GM10266 (cell line): ENCODE results near the gene NXPE4.
"Not testable (repeated sequence)": the region's sequence is repeated elsewhere in the genome, so short reads cannot be mapped to it uniquely, and the experiment has no call there.

ENCODE experiments used
- DNase-seq: peaks from one replicate; pipeline ENCODE4 v3.0.0; 2012; ENCODE audit errors: extremely low spot score
- TF ChIP-seq, protein P1 (sequence below): IDR thresholded peaks from 2 replicates; pipeline ENCODE4 v1.5.1; 2012; ENCODE audit warnings: mild to moderate bottlenecking, low read depth; ENCODE audit not compliant: control insufficient read depth, insufficient read depth; ENCODE audit errors: missing control alignments

NXPE4 gene

DNA sequence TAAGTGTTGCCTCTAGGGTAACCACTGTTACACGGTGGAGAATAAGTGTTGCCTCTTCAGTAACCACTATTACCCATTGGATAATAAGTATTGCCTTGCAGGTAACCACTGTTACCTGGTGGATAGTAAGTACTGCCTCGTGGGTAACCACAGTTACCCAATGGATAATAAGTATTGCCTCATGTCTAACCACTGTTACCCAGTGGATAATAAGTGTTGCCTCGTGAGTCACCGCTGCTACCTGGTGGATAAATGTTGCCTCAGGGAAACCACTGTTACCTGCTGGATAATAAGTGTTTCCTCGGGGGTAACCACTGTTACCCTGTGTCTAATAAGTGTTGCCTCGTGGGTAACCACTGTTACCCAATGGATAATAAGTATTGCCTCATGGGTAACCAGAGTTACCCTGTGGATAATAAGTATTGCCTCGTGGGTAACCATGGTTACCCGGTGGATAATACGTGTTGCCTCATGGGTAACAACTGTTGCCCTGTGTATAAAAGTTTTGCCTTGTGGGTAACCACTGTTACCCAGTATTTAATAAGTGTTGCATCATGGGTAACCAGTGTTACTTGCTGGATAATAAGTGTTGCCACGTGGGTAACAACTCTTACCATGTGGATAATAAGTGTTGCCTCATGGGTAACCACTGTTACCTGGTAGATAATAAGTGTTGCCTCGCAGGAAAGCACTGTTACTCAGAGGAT, 12.3 kb upstream of the NXPE4 start:
- DNase-seq, result no peak
- TF ChIP-seq, protein P1, sequence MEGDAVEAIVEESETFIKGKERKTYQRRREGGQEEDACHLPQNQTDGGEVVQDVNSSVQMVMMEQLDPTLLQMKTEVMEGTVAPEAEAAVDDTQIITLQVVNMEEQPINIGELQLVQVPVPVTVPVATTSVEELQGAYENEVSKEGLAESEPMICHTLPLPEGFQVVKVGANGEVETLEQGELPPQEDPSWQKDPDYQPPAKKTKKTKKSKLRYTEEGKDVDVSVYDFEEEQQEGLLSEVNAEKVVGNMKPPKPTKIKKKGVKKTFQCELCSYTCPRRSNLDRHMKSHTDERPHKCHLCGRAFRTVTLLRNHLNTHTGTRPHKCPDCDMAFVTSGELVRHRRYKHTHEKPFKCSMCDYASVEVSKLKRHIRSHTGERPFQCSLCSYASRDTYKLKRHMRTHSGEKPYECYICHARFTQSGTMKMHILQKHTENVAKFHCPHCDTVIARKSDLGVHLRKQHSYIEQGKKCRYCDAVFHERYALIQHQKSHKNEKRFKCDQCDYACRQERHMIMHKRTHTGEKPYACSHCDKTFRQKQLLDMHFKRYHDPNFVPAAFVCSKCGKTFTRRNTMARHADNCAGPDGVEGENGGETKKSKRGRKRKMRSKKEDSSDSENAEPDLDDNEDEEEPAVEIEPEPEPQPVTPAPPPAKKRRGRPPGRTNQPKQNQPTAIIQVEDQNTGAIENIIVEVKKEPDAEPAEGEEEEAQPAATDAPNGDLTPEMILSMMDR, result no peak

DNA sequence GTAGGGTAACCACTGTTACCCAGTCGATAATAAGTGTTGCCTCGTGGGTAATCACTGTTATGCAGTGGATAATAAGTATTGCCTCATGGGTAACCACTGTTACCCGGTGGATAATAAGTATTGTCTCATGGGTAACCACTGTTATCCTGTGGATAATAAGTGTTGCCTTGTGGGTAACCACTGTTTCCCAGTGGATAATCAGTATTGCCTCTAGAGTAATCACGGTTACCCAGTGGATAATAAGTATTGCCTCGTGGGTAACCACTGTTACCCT, 11.2 kb upstream of the NXPE4 start:
- DNase-seq, result not testable (repeated sequence)

GRCh38 chr11:114606003-114606801, 10.6 kb upstream of the NXPE4 start:
- TF ChIP-seq, protein P1, result no peak
- DNase-seq, result no peak

DNA sequence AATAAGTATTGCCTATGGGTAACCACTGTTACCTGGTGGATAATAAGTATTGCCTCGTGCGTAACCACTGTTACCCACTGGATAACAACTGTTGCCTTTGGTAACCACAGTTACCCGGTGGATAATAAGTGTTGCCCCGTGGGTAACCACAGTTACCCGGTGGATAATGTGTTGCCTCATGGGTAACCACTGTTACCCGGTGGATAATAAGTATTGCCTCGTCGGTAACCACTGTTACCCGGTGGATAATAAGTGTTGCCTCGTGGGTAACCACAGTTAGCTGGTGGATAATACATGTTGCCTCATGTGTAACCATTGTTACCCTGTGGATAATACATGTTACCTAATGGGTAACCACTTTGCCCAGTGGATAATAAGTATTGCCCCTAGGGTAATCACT, 9.8 kb upstream of the NXPE4 start:
- DNase-seq, result no peak
- TF ChIP-seq, protein P1, result no peak

DNA sequence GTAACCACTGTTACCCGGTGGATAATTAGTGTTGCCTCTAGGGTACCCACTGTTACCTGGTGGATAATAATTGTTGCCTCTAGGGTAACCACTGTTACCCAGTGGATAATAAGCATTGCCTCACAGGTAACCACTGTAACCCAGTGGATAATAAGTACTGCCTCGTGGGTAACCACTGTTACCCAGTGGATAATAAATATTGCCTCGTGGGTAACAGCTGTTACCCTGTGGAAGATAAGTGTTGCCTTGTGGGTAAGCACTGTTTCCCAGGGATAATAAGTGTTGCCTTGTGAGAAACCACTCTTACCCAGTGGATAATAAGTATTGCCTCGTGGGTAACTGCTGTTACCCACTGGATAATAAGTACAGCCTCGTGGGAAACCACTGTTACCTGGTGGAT, 9.3 kb upstream of the NXPE4 start:
- TF ChIP-seq, protein P1, result no peak
- DNase-seq, result no peak

DNA sequence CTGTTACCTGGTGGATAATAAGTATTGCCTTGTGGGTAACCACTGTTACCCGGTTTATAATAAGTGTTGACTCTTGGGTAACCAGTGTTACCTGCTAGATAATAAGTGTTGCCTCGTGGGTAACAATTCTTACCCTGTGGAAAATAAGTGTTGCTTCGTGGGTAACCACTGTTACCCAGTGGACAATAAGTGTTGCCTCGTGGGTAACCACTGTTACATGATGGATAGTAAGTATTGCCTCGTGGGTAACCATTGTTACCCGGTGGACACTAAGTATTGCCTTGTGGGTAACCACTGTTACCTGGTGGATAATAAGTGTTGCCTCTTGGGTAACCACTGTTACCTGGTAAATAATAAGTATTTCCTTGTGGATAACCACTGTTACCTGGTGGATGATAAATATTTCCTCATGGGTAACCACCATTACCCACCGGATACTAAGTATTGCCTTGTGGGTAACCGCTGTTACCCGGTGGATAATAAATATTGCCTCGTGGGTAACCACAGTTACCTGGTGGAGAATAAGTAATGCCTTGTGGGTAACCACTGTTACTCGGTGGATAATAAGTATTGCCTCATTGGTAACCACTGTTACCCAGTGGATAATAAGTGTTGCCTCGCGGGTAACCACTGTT, 8.7 kb upstream of the NXPE4 start:
- no peak for DNase-seq
- TF ChIP-seq, protein P1, result no peak

- DNase-seq, result not testable (repeated sequence)
These were observed 7.6 kb upstream of the NXPE4 start for GRCh38 chr11:114603151-114603550.

DNA sequence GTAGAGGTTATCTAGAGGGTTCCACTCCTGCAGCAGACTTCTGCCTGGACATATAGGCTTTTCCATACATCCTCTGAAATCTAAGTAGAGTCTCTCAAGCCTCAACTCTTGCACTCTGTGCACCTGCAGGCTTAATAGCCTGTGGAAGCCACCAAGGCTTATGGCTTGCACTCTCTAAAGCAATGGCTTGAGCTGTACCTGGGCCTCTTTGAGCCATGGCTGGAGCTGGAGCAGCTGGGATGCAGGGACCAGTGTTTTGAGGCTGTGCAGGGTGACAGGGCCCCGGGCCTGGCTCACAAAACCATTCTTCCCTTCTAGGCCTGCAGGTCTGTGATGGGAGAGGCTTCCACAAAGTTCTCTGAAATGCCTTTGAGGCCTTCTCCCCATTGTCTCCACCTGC, 2.9 kb upstream of the NXPE4 start:
- no peak for DNase-seq
- TF ChIP-seq, protein P1, result no peak
